Ovary (tissue), 3 donors: ENCODE measurements around the gene MRM2.

Experiments
- CTCF ChIP-seq, 3 donors: fragments of 450-650 bp in 2 of 3; fragments of 200-600 bp in 1 of 3; IDR thresholded peaks; one replicate each; pipeline versions ENCODE4 v1.5.1 to v1.8.0; 2016 to 2022; ENCODE audit warnings: antibody characterized with exemption in 3 of 3, mild to moderate bottlenecking in 1 of 3
- EP300 ChIP-seq: sonication (generic); formaldehyde crosslinking; IDR thresholded peaks from one replicate; pipeline ENCODE4 v1.6.1; 2017; ENCODE audit warnings: antibody characterized with exemption
- POLR2A ChIP-seq: fragments of 450-650 bp; IDR thresholded peaks from one replicate; pipeline ENCODE4 v1.6.1; 2017; ENCODE audit warnings: antibody characterized with exemption, mild to moderate bottlenecking, moderate library complexity
- donor health status: DM: no; HTN: no; CAD: no.

DNA sequence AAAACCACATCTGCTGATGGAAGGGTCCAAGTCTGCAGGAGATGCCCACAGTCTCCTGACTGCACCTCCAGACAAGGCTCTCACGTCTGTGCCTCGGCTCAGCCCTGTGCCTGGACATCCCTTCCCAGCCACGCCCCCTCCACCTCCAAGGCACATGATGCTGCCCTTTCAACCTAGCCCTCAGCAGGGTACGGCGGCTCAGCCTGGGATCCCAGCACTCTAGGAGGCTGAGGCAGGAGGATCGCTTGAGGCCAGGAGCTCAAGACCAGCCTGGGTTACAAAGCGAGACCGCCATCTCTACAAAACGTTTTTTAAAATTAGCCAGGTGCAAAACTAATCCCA is 23.6 kb downstream of the MRM2 start:
- TF ChIP-seq CTCF (IDR thresholded peaks at IDR 0.05), result no peak
- no peak for TF ChIP-seq POLR2A
- TF ChIP-seq EP300, result no peak
